SK-N-SH (cell line): ENCODE measurements around the gene MEIS2. TPM values are rescaled to one million over a fixed set of nuclear protein-coding genes. Genes with fewer than 3 reads are reported as not detected.

Source experiments
- CTCF ChIA-PET: fragments of 300-600, 350-600 bp; formaldehyde crosslinking; extraction: SDS; loops from one replicate; lab custom pipeline; 2021; lab: Yijun Ruan, JAX
- POLR2A ChIA-PET: fragments of 350-600 bp; sonication (Branson Sonifier 250); formaldehyde crosslinking; extraction: SDS; loops from one replicate; lab custom pipeline; 2020; ENCODE audit warnings: antibody characterized with exemption, inconsistent platforms; lab: Yijun Ruan, JAX
- DNase-seq: peaks from one replicate; pipeline ENCODE4 v3.0.0; 2012
- H2AFZ ChIP-seq: fragments of 200-600 bp; sonication (generic); 2 replicates; pipeline ENCODE4 v1.8.1; 2016; ENCODE audit warnings: antibody characterized with exemption, mild to moderate bottlenecking, low read depth
- H3F3A ChIP-seq: fragments of 200-600 bp; sonication (generic); replicated peaks from 2 replicates; pipeline ENCODE3; 2016; ENCODE audit warnings: antibody characterized with exemption, mild to moderate bottlenecking; ENCODE audit not compliant: insufficient read depth
- H3K27ac ChIP-seq, 2 experiments: fragments of 200-500 bp in 1 of 2; fragments of 200-600 bp in 1 of 2; sonication (Bioruptor generic) in 1 of 2; sonication (generic), shearing (Covaris generic) in 1 of 2; 2 replicates each; pipeline versions ENCODE4 v1.5.1 to v1.6.1; 2014 to 2016; ENCODE audit warnings: low read depth in 2 of 2, inconsistent platforms in 1 of 2, low read length in 1 of 2, mild to moderate bottlenecking in 1 of 2, mixed read lengths in 1 of 2
- H3K27me3 ChIP-seq: fragments of 200-600 bp; sonication (generic), shearing (Covaris generic); 2 replicates; pipeline ENCODE4 v1.6.1; 2016; ENCODE audit warnings: mixed run types; ENCODE audit not compliant: insufficient read depth
- H3K36me3 ChIP-seq, 2 experiments: fragments of 200-500 bp in 1 of 2; fragments of 200-600 bp in 1 of 2; sonication (Bioruptor generic) in 1 of 2; sonication (generic) in 1 of 2; replicated peaks in 1 of 2; 2 replicates each; pipeline versions ENCODE3 to v1.5.1; 2014 to 2016; ENCODE audit warnings: low read length in 1 of 2, mild to moderate bottlenecking in 1 of 2; ENCODE audit not compliant: insufficient read depth in 2 of 2, control insufficient read depth in 1 of 2
- H3K4me1 ChIP-seq, 2 experiments: fragments of 200-500 bp in 1 of 2; fragments of 200-600 bp in 1 of 2; sonication (Bioruptor generic) in 1 of 2; sonication (generic), shearing (Covaris generic) in 1 of 2; 2 replicates each; pipeline versions ENCODE4 v1.5.1 to v1.6.1; 2014 to 2016; ENCODE audit warnings: low read depth in 1 of 2, low read length in 1 of 2, mixed run types in 1 of 2; ENCODE audit not compliant: insufficient read depth in 2 of 2, control insufficient read depth in 1 of 2
- H3K4me2 ChIP-seq: fragments of 200-600 bp; sonication (generic), shearing (Covaris generic); 2 replicates; pipeline ENCODE4 v1.6.1; 2017; ENCODE audit warnings: mixed run types
- H3K4me3 ChIP-seq, 2 experiments: fragments of 200-500 bp in 1 of 2; fragments of 200-600 bp in 1 of 2; sonication (Bioruptor generic) in 1 of 2; sonication (generic), shearing (Covaris generic) in 1 of 2; 2 replicates each; pipeline versions ENCODE4 v1.5.1 to v1.8.1; 2014 to 2016; ENCODE audit warnings: low read depth in 2 of 2, inconsistent platforms in 1 of 2, low read length in 1 of 2, mild to moderate bottlenecking in 1 of 2, mixed read lengths in 1 of 2, moderate library complexity in 1 of 2
- H3K79me2 ChIP-seq: fragments of 200-600 bp; sonication (generic); 2 replicates; pipeline ENCODE4 v1.8.1; 2017; ENCODE audit warnings: mild to moderate bottlenecking; ENCODE audit not compliant: insufficient read depth
- H3K9ac ChIP-seq: fragments of 200-600 bp; sonication (generic); 2 replicates; pipeline ENCODE4 v1.6.1; 2017; ENCODE audit warnings: mixed run types
- H3K9me2 ChIP-seq: fragments of 200-600 bp; sonication (generic); 2 replicates; pipeline ENCODE4 v1.6.1; 2017; ENCODE audit warnings: mixed run types
- H3K9me3 ChIP-seq: fragments of 200-600 bp; sonication (generic); 2 replicates; pipeline ENCODE4 v1.6.1; 2017; ENCODE audit warnings: mixed run types, mild to moderate bottlenecking, moderate library complexity
- H4K20me1 ChIP-seq: fragments of 200-600 bp; sonication (generic); 2 replicates; pipeline ENCODE4 v1.6.1; 2017; ENCODE audit warnings: mild to moderate bottlenecking, mixed run types; ENCODE audit not compliant: insufficient read depth
- CHD2 ChIP-seq: fragments of 150-350 bp; IDR thresholded peaks from 2 replicates; pipeline ENCODE4 v1.6.1; 2018; ENCODE audit warnings: low read length; ENCODE audit not compliant: partially characterized antibody
- ELF1 ChIP-seq: IDR thresholded peaks from 2 replicates; pipeline ENCODE4 v1.4.0; 2012
- EP300 ChIP-seq, 2 experiments: IDR thresholded peaks; 2 replicates each; pipeline versions ENCODE4 v1.4.0 to v1.6.1; 2012; ENCODE audit warnings: borderline replicate concordance in 1 of 2, low read depth in 1 of 2, low read length in 1 of 2
- FOSL2 ChIP-seq: IDR thresholded peaks from 2 replicates; pipeline ENCODE4 v1.4.0; 2012; ENCODE audit warnings: low read depth, mild to moderate bottlenecking, moderate library complexity, borderline replicate concordance
- FOXM1 ChIP-seq: IDR thresholded peaks from 2 replicates; pipeline ENCODE4 v1.4.0; 2012; ENCODE audit warnings: low read depth, mild to moderate bottlenecking
- GABPA ChIP-seq: IDR thresholded peaks from 2 replicates; pipeline ENCODE4 v1.4.0; 2012; ENCODE audit warnings: low read depth, mild to moderate bottlenecking
- GATA2 ChIP-seq: sonication (generic); formaldehyde crosslinking; IDR thresholded peaks from 2 replicates; pipeline ENCODE4 v1.5.0; 2020; ENCODE audit warnings: mild to moderate bottlenecking, missing genetic modification reagents
- IRF3 ChIP-seq: fragments of 150-350 bp; IDR thresholded peaks from 2 replicates; pipeline ENCODE4 v1.6.1; 2016; ENCODE audit warnings: mild to moderate bottlenecking, low read depth, low read length
- MEF2A ChIP-seq: IDR thresholded peaks from 2 replicates; pipeline ENCODE4 v1.4.0; 2012; ENCODE audit warnings: low read depth, borderline replicate concordance
- MXI1 ChIP-seq: IDR thresholded peaks from 2 replicates; pipeline ENCODE4 v1.6.1; 2012; ENCODE audit warnings: mild to moderate bottlenecking, low read depth, low read length, improper control_type of control experiment
- NRF1 ChIP-seq: IDR thresholded peaks from 2 replicates; pipeline ENCODE4 v1.6.1; 2012; ENCODE audit warnings: low read depth, mild to moderate bottlenecking, low read length
- POLR2AphosphoS5 ChIP-seq: IDR thresholded peaks from 2 replicates; pipeline ENCODE4 v1.6.1; 2012; ENCODE audit warnings: low read depth, low read length
- RAD21 ChIP-seq: IDR thresholded peaks from 2 replicates; pipeline ENCODE4 v1.6.1; 2012; ENCODE audit warnings: mild to moderate bottlenecking, low read length
- RXRA ChIP-seq: IDR thresholded peaks from 2 replicates; pipeline ENCODE4 v1.4.0; 2012; ENCODE audit warnings: low read depth, mild to moderate bottlenecking, borderline replicate concordance
- TAF1 ChIP-seq: IDR thresholded peaks from 2 replicates; pipeline ENCODE4 v1.6.1; 2012; ENCODE audit warnings: low read depth, mild to moderate bottlenecking, low read length, moderate library complexity, borderline replicate concordance
- TEAD4 ChIP-seq: IDR thresholded peaks from 2 replicates; pipeline ENCODE4 v1.4.0; 2012; ENCODE audit warnings: mild to moderate bottlenecking, borderline replicate concordance; ENCODE audit not compliant: insufficient read depth
- USF1 ChIP-seq: IDR thresholded peaks from 2 replicates; pipeline ENCODE4 v1.4.0; 2012; ENCODE audit warnings: low read depth, borderline replicate concordance
- YY1 ChIP-seq: IDR thresholded peaks from 2 replicates; pipeline ENCODE4 v1.4.0; 2012; ENCODE audit warnings: low read depth, mild to moderate bottlenecking
- WGBS: methylation state at CpG from one replicate; pipeline ENCODE4 v1.1.6; 2017; ENCODE audit warnings: low lambda C conversion rate; 5-methylcytosine and 5-hydroxymethylcytosine counted together
- polyA plus RNA-seq, 3 experiments: library from polyadenylated mRNA; depleted of rRNA; stranded (reverse); fragments of >200 nt; gene quantifications; 2 replicates each; pipeline ENCODE4 v1.2.3, GENCODE V29; 2012

The MEIS2 gene
- polyA plus RNA-seq, 1 of the 3 experiments (the other 2 are of a cell fraction), result 146 TPM

GRCh38 chr15:36908991-36909390 is 191.4 kb downstream of the MEIS2 start:
- no peaks in the 10 kb centered on the region for H3F3A ChIP-seq

GRCh38 chr15:36907295-36907694 is 193.1 kb downstream of the MEIS2 start:
- POLR2A ChIA-PET, result no interaction called here
- H3K36me3 ChIP-seq, result peaks cover 37 to 59% of the 10 kb centered on the region in 2 experiments
- no peaks in the 10 kb centered on the region for H3K27me3 ChIP-seq
- H3K9me2 ChIP-seq, result no peaks in the 10 kb centered on the region
- H3K9ac ChIP-seq, result no peak overlapping the region
- TF ChIP-seq MEF2A, result no peak
- no peak for TF ChIP-seq GATA2 (CRISPR knock-in tag)
- TF ChIP-seq CHD2, result no peak
- no peak for TF ChIP-seq EP300 (IDR thresholded peaks at IDR 0.05; ENCODE audit: borderline replicate concordance in 1 of 2, low read depth in 1 of 2, low read length in 1 of 2)
- no peaks in the 10 kb centered on the region for H3F3A ChIP-seq
- no peak overlapping the region; a peak in 1 of 4 replicates for H3K27ac ChIP-seq
- H3K4me1 ChIP-seq, result peaks cover 6 to 37% of the 10 kb centered on the region in 2 experiments; a peak in 2 of 4 replicates
- H3K79me2 ChIP-seq, result peaks cover 91% of the 10 kb centered on the region
- no peak overlapping the region for H3K4me3 ChIP-seq
- H3K9me3 ChIP-seq, result no peaks in the 10 kb centered on the region
- H4K20me1 ChIP-seq, result peaks cover 67% of the 10 kb centered on the region
- H3K4me2 ChIP-seq, result no peak overlapping the region
- WGBS, result 89% methylated on average over 3 of the region's 3 CpGs
- CTCF ChIA-PET, result interaction anchor here (1.0 kb wide), 1 partner anchor 23 kb away, joined by 3 read pairs; no protein-coding TSS in a partner anchor
- no peak overlapping the region for H2AFZ ChIP-seq
- DNase-seq, result no peak

More at GRCh38 chr15:36908991-36909390, 191.4 kb downstream of the MEIS2 start:
- no peak overlapping the region for H3K4me2 ChIP-seq
- ChIA-PET CTCF (no interaction called here), POLR2A (no interaction called here)
- no peak overlapping the region for H3K9ac ChIP-seq
- H3K36me3 ChIP-seq, result peaks cover 39 to 70% of the 10 kb centered on the region in 2 experiments
- no peaks in the 10 kb centered on the region for H3K9me3 ChIP-seq
- no peak for DNase-seq
- peaks cover 57% of the 10 kb centered on the region for H4K20me1 ChIP-seq
- no peak overlapping the region for H3K4me3 ChIP-seq
- H2AFZ ChIP-seq, result no peak overlapping the region
- H3K9me2 ChIP-seq, result no peaks in the 10 kb centered on the region
- TF ChIP-seq RXRA (no peak), YY1 (no peak), IRF3 (no peak), POLR2AphosphoS5 (no peak), USF1 (no peak), FOSL2 (no peak), ELF1 (no peak), NRF1 (no peak), CHD2 (no peak), EP300 (IDR thresholded peaks at IDR 0.05; ENCODE audit: borderline replicate concordance in 1 of 2, low read depth in 1 of 2, low read length in 1 of 2) (no peak), GABPA (no peak), TAF1 (no peak), RAD21 (no peak), FOXM1 (no peak), MXI1 (no peak), TEAD4 (no peak)
- 89% methylated on average over 4 of the region's 4 CpGs for WGBS
- peaks cover 93% of the 10 kb centered on the region for H3K79me2 ChIP-seq
- peaks cover 6 to 29% of the 10 kb centered on the region in 2 experiments; a peak in 2 of 4 replicates for H3K4me1 ChIP-seq
- no peaks in the 10 kb centered on the region for H3K27me3 ChIP-seq
- H3K27ac ChIP-seq, result no peak overlapping the region
